Endodermal cell (in vitro differentiated cells): ENCODE data around the gene SCART1. TPM values are rescaled to one million over a fixed set of nuclear protein-coding genes. Genes with fewer than 3 reads are reported as not detected.

Experiments
- DNase-seq: peaks from one replicate; pipeline ENCODE4 v3.0.0-alpha.2; 2017
- H3K27ac ChIP-seq: 2 replicates; pipeline ENCODE4 v1.5.1; 2013; ENCODE audit warnings: mild to moderate bottlenecking, low read depth, low read length, moderate library complexity
- H3K27me3 ChIP-seq: 2 replicates; pipeline ENCODE4 v1.6.1; 2013; ENCODE audit warnings: mild to moderate bottlenecking, low read length, moderate library complexity; ENCODE audit not compliant: insufficient read depth, control insufficient read depth, poor library complexity, severe bottlenecking
- H3K36me3 ChIP-seq: 2 replicates; pipeline ENCODE4 v1.7.0; 2013; ENCODE audit warnings: mild to moderate bottlenecking, low read length, moderate library complexity; ENCODE audit not compliant: control insufficient read depth, insufficient read depth
- H3K4me1 ChIP-seq: one replicate; pipeline ENCODE4 v1.7.0; 2013; ENCODE audit warnings: low read length; ENCODE audit not compliant: control insufficient read depth, insufficient read depth
- H3K4me3 ChIP-seq: 2 replicates; pipeline ENCODE4 v1.5.1; 2013; ENCODE audit warnings: mild to moderate bottlenecking, low read length, moderate library complexity
- H3K9ac ChIP-seq: 2 replicates; pipeline ENCODE4 v1.6.1; 2013; ENCODE audit warnings: mild to moderate bottlenecking, low read length, moderate library complexity; ENCODE audit not compliant: poor library complexity, severe bottlenecking; ENCODE audit errors: extremely low read depth
- H3K9me3 ChIP-seq: 2 replicates; pipeline ENCODE4 v1.6.1; 2013; ENCODE audit warnings: mild to moderate bottlenecking, low read length, moderate library complexity; ENCODE audit not compliant: control insufficient read depth
- H3K27ac Mint-ChIP-seq: 2 replicates; pipeline ENCODE4 v1.8.0; 2020; ENCODE audit warnings: mixed read lengths
- H3K27me3 Mint-ChIP-seq: 2 replicates; pipeline ENCODE4 v1.8.0; 2021; ENCODE audit warnings: mild to moderate bottlenecking, mixed read lengths; ENCODE audit not compliant: insufficient read depth
- H3K36me3 Mint-ChIP-seq: 2 replicates; pipeline ENCODE4 v1.8.0; 2020; ENCODE audit warnings: low read depth, mixed read lengths
- H3K4me1 Mint-ChIP-seq: 2 replicates; pipeline ENCODE4 v1.8.0; 2020; ENCODE audit warnings: mixed read lengths
- H3K4me3 Mint-ChIP-seq: 2 replicates; pipeline ENCODE4 v1.8.0; 2020; ENCODE audit warnings: mild to moderate bottlenecking, moderate library complexity, mixed read lengths
- H3K9me3 Mint-ChIP-seq: 2 replicates; pipeline ENCODE4 v1.8.0; 2020; ENCODE audit warnings: mild to moderate bottlenecking, mixed read lengths
- CTCF ChIP-seq: fragments of 200-600 bp; sonication (generic); conservative IDR thresholded peaks from 2 replicates; pipeline ENCODE4 v1.5.0; 2021; ENCODE audit warnings: antibody characterized with exemption, mild to moderate bottlenecking
- WGBS, 2 experiments: methylation state at CpG; one replicate each; pipeline versions ENCODE4 v1.1.5 to v1.1.7; 2013; ENCODE audit warnings: missing lambda C conversion rate in 2 of 2, mixed read lengths in 1 of 2; ENCODE audit not compliant: insufficient coverage in 1 of 2, insufficient read length in 1 of 2; 5-methylcytosine and 5-hydroxymethylcytosine counted together
- total RNA-seq, 2 donors: library from RNA; stranded (reverse); fragmentation: NEBNext Ultra II Directional in 1 of 2; extraction: Animal tissue kit (Norgen Biotek cat#: 25700) in 1 of 2; gene quantifications; 2 replicates in 1 of 2; 3 replicates in 1 of 2; pipeline ENCODE4 v1.2.1, GENCODE V29; 2021

SCART1 gene
- total RNA-seq, 2 donors from 2014 or later: 0.37 to 0.80 TPM

DNA sequence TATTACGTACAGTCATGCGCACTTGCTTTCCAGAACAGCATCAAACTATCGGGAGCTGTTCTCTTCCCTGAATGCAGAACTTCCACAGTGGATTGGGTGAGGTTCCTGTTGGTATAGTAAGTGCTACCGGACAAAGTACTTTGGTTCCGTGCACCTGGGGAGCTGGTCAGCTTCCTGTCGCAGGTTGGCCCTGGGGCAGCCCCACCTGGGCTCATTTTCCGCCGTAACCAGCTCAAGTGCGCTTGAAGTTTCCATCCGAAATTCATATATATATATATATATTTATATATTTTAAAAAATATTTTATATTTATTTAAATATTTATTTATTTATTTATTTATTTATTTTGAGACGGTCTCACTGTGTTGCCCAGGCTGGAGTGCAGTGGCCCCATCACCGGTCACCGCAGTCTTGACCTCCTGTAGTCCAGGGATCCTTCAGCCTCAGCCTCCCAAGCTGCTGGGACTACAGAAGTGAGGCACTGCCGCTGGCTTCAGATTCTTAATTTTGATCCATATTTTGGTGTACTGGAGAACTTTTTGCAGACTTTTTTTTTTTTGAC is 6.5 kb downstream of the SCART1 start:
- WGBS, 2 experiments: 84 to 88% methylated on average over 7 to 12 of the region's 14 CpGs
- H3K36me3 ChIP-seq: no peaks in the 10 kb centered on the region
- Mint-ChIP-seq H3K27me3 (no peaks in the 10 kb centered on the region), H3K4me1 (no peaks in the 10 kb centered on the region), H3K9me3 (peaks cover 79% of the 10 kb centered on the region), H3K4me3 (no peak overlapping the region), H3K27ac (no peak overlapping the region), H3K36me3 (peaks cover 2% of the 10 kb centered on the region)
- DNase-seq: no peak
- H3K4me3 ChIP-seq: no peak overlapping the region
- H3K27ac ChIP-seq: no peak overlapping the region
- no peaks in the 10 kb centered on the region for H3K4me1 ChIP-seq
- H3K9ac ChIP-seq: no peak overlapping the region
- peaks cover 10% of the 10 kb centered on the region for H3K9me3 ChIP-seq
- no peaks in the 10 kb centered on the region for H3K27me3 ChIP-seq
- no peak for TF ChIP-seq CTCF

DNA sequence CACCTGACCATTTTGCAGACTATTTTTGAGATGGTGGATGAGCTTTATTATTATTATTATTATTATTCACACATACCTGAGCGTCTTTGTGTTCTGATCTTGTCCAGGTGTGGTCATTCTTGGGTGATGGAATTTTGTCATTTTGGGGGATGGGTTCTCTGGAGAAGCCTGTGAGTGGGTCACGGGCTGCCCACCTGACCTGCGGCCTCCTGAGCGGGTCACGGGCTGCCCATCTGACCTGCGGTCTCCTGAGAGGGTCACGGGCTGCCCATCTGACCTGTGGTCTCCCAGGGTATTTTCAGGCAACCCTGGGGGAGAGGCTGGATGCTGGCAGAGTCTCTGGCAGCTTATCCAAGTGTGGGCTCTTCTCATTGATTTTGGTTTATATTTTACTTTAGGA is 7.3 kb downstream of the SCART1 start:
- Histone ChIP-seq H3K4me3 (no peak overlapping the region), H3K9me3 (peaks cover 10% of the 10 kb centered on the region), H3K9ac (no peak overlapping the region), H3K27ac (no peak overlapping the region), H3K36me3 (no peaks in the 10 kb centered on the region), H3K4me1 (no peaks in the 10 kb centered on the region), H3K27me3 (no peaks in the 10 kb centered on the region)
- peaks cover 2% of the 10 kb centered on the region for H3K36me3 Mint-ChIP-seq
- peaks cover 78% of the 10 kb centered on the region for H3K9me3 Mint-ChIP-seq
- H3K27me3 Mint-ChIP-seq: no peaks in the 10 kb centered on the region
- DNase-seq: no peak
- 83 to 85% methylated on average over 1 to 6 of the region's 7 CpGs for WGBS, 2 experiments
- no peak for TF ChIP-seq CTCF
- no peaks in the 10 kb centered on the region for H3K4me1 Mint-ChIP-seq
- no peak overlapping the region for H3K4me3 Mint-ChIP-seq
- H3K27ac Mint-ChIP-seq: no peak overlapping the region

GRCh38 chr10:133461841-133462240 is 8.1 kb downstream of the SCART1 start:
- no peak overlapping the region for H3K27ac Mint-ChIP-seq
- no peak for TF ChIP-seq CTCF
- Histone ChIP-seq H3K36me3 (no peaks in the 10 kb centered on the region), H3K4me1 (no peaks in the 10 kb centered on the region), H3K4me3 (no peak overlapping the region), H3K9me3 (peaks cover 15% of the 10 kb centered on the region), H3K27ac (no peak overlapping the region), H3K27me3 (no peaks in the 10 kb centered on the region), H3K9ac (no peak overlapping the region)
- peaks cover 2% of the 10 kb centered on the region for H3K36me3 Mint-ChIP-seq
- H3K9me3 Mint-ChIP-seq: peaks cover 78% of the 10 kb centered on the region
- no peaks in the 10 kb centered on the region for H3K27me3 Mint-ChIP-seq
- no peak for DNase-seq
- no peak overlapping the region for H3K4me3 Mint-ChIP-seq
- H3K4me1 Mint-ChIP-seq: no peaks in the 10 kb centered on the region
- WGBS, 2 experiments: 65 to 69% methylated on average over 7 to 8 of the region's 8 CpGs
